Measurements from ENCODE around the gene CDADC1. TPM values are rescaled to one million over a fixed set of nuclear protein-coding genes. Genes with fewer than 3 reads are reported as not detected.
A peak's percentile ranks its signal among the peaks of the same experiment; 100 is the strongest.

Gene CDADC1
- total and polyA plus RNA-seq, 7 donors, result 2.4 to 12.2 (median 6.5) TPM

DNA sequence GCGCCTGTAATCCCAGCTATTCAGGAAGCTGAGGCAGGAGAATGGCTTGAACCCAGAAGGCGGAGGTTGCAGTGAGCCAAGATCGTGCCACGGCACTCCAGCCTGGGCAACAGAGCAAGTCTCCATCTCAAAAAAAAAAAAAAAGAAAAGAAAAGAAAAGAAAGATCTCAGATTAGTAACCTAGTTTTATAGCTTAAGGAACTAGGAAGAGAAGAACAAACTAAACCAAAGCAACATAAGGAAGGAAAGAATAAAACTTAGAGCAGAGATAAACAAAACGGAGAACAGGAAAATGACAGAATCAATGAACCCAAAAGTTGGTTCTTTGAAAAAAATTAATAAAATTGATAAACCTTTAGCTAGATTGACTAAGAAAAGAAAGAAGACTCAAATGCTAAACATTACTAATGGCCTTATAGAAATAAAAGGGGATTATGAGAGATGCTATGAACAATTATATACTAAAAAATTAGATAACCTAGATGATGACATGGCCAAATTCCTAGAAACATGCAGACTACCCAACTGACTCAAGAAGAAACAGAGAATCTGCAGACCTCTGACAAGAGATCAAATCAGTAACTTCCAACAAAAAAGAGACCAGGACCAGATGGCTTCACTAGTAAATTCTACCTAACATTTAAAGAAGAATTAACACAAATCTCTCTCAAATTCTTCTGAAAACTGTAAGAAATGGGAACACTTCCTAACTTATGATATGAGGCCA is 68.2 kb downstream of the CDADC1 start:
- WGBS, 2 donors, result 91 to 95% methylated on average over 5 of the region's 5 CpGs
- no peak for DNase-seq
- no peaks in the 10 kb centered on the region for H3K9me3 ChIP-seq

DNA sequence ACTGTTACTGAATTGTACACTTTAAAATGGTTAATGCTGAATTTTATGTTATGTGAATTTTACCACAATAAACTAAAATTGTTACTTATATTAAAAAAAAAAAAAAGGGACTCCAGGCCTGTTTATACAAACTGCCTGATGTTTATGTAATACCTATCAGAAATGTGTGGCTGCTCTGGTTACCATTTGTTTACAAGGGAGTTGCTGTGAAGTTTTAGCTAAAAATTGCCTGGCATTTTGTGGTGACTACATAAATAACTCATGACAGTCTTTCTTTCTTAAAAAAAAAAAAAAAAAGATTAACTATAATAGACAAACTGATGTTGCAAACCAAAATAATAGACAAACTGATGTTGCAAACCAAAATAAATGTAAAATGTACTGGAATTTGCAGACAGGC is 71.8 kb downstream of the CDADC1 start:
- no peaks in the 10 kb centered on the region for H3K27me3 ChIP-seq
- H3K4me3 ChIP-seq, result no peak overlapping the region

More for the DNA sequence above, 68.2 kb downstream of the CDADC1 start:
- no peak overlapping the region for H3K4me3 ChIP-seq
- H3K36me3 ChIP-seq, result peaks cover 0 to 39% (median 3%) of the 10 kb centered on the region in 4 donors
- no peaks in the 10 kb centered on the region for H3K27me3 ChIP-seq
- intact Hi-C loops (cut with DNase I), result no loop called here
- H3K4me1 ChIP-seq, result peaks cover 0 to 46% (median 33%) of the 10 kb centered on the region in 4 donors
- peak overlapping the region in 2 of 4 donors; percentile 82 to 85 for H3K27ac ChIP-seq
- TF ChIP-seq POLR2A (IDR thresholded peaks at IDR 0.05) (no peak), EP300 (IDR thresholded peaks at IDR 0.05) (no peak), POLR2AphosphoS5 (IDR thresholded peaks at IDR 0.05) (no peak)
- TF ChIP-seq, protein P1, sequence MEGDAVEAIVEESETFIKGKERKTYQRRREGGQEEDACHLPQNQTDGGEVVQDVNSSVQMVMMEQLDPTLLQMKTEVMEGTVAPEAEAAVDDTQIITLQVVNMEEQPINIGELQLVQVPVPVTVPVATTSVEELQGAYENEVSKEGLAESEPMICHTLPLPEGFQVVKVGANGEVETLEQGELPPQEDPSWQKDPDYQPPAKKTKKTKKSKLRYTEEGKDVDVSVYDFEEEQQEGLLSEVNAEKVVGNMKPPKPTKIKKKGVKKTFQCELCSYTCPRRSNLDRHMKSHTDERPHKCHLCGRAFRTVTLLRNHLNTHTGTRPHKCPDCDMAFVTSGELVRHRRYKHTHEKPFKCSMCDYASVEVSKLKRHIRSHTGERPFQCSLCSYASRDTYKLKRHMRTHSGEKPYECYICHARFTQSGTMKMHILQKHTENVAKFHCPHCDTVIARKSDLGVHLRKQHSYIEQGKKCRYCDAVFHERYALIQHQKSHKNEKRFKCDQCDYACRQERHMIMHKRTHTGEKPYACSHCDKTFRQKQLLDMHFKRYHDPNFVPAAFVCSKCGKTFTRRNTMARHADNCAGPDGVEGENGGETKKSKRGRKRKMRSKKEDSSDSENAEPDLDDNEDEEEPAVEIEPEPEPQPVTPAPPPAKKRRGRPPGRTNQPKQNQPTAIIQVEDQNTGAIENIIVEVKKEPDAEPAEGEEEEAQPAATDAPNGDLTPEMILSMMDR (IDR thresholded peaks at IDR 0.05), result no peak

DNA sequence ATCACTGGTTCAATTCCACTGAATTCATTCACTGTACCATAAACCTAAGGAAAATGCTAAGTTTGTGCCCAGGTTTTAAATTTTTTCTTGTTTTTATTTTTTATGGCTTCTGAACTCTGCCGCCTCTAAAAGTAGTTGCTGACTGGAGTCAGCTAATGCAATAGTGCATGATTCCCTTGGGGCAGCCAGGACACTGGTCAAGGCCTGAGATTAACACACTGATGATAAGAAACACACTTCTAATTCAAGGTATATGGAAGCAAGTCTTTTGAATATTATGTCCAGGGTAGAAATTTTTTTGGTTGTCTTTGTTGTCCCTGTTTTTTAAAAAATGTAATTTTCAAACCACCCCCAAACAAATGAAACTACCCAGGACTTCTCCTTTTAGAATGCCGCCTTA is 72.2 kb downstream of the CDADC1 start:
- no peak for TF ChIP-seq POLR2A (IDR thresholded peaks at IDR 0.05)
- TF ChIP-seq, protein P1 (IDR thresholded peaks at IDR 0.05), result no peak
- no peak overlapping the region for H3K4me3 ChIP-seq
- H3K27ac ChIP-seq, result peak overlapping the region in 2 of 4 donors; percentile 36 to 44
- WGBS, 2 donors, result 78 to 95% methylated on average over 2 of the region's 2 CpGs
- peaks cover 0 to 36% (median 16%) of the 10 kb centered on the region in 4 donors for H3K4me1 ChIP-seq
- no peaks in the 10 kb centered on the region for H3K9me3 ChIP-seq
- peaks cover 0 to 54% (median 10%) of the 10 kb centered on the region in 4 donors for H3K36me3 ChIP-seq
- intact Hi-C loops (cut with DNase I), result no loop called here
- no peaks in the 10 kb centered on the region for H3K27me3 ChIP-seq
- no peak for DNase-seq

More for the DNA sequence above, 71.8 kb downstream of the CDADC1 start:
- H3K27ac ChIP-seq, result peak overlapping the region in 2 of 4 donors; percentile 36 to 44
- peaks cover 0 to 50% (median 10%) of the 10 kb centered on the region in 4 donors for H3K36me3 ChIP-seq
- intact Hi-C loops (cut with DNase I), result no loop called here
- H3K4me1 ChIP-seq, result peaks cover 0 to 40% (median 20%) of the 10 kb centered on the region in 4 donors
- no peak for TF ChIP-seq POLR2A (IDR thresholded peaks at IDR 0.05)
- no peak for TF ChIP-seq POLR2AphosphoS5 (IDR thresholded peaks at IDR 0.05)
- TF ChIP-seq EP300 (IDR thresholded peaks at IDR 0.05), result no peak
- TF ChIP-seq, protein P1 (IDR thresholded peaks at IDR 0.05), result no peak
- H3K9me3 ChIP-seq, result no peaks in the 10 kb centered on the region
- no peak for DNase-seq

DNA sequence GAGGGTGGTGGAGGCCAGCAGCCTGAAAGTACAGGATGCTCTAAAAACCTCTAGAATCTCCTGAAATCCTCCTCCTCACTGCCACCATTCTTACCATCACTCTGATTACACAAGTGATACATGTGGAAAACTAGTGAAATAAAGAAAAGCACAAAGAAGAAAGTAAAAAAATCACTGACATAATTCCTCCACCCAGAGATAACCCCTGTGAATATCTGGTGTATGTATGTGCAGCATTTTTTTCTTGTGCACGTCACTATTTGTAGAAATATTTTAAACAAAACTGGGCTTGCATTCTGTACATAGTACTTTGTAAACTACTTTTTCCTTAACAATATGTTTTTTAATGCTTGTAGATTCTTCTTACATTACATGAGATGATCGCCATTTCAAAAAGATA is 73.2 kb downstream of the CDADC1 start:
- TF ChIP-seq, protein P1 (IDR thresholded peaks at IDR 0.05), result no peak
- no peak for TF ChIP-seq POLR2AphosphoS5 (IDR thresholded peaks at IDR 0.05)
- TF ChIP-seq POLR2A (IDR thresholded peaks at IDR 0.05), result no peak
- TF ChIP-seq EP300 (IDR thresholded peaks at IDR 0.05), result no peak
- Histone ChIP-seq H3K27ac (peak overlapping the region in 1 of 4 donors; percentile 44), H3K9me3 (no peaks in the 10 kb centered on the region), H3K36me3 (peaks cover 0 to 62% (median 10%) of the 10 kb centered on the region in 4 donors), H3K4me3 (no peak overlapping the region), H3K27me3 (no peaks in the 10 kb centered on the region), H3K4me1 (peaks cover 0 to 30% (median 13%) of the 10 kb centered on the region in 4 donors)
- WGBS, 2 donors, result 93 to 97% methylated on average over 2 of the region's 2 CpGs
- intact Hi-C loops (cut with DNase I), result no loop called here
- no peak for DNase-seq

Measured in sigmoid colon (tissue), 7 donors.